ENCODE results near the gene PRRT4.

DNA sequence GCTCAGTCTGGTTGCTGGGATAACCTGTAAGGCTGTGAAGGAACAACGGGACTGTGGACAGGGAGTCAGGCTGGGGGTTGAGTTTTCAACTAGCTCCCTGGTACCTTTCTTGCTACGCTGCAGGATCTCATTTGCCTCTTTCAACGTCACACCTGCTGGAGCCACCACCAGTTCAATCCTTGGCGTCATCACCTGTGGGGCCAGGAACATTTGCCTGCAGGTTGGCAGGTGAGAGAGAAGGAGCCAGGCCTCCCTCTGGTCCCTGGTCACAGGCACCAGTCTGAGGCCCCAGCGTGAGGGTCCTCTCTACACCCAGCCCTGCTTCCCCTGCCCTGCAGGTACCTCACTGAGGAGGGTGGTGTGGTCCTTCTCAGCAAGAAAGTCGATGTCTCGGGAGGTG lies 38.5 kb upstream of the PRRT4 start:
- TF ChIP-seq YY1 (IDR thresholded peaks at IDR 0.05; ENCODE audit: insufficient read depth, insufficient read length) (no peak), ZNF274 (IDR thresholded peaks at IDR 0.05; ENCODE audit: low read depth, low read length) (no peak)

All from NT2/D1 (cell line).